Ectodermal cell (in vitro differentiated cells): ENCODE data around the gene RUBCNL. TPM values are rescaled to one million over a fixed set of nuclear protein-coding genes. Genes with fewer than 3 reads are reported as not detected.
"Not testable (repeated sequence)": the region's sequence is repeated elsewhere in the genome, so short reads cannot be mapped to it uniquely, and the experiment has no call there.

Experiments used
- H3K27ac ChIP-seq: 2 replicates; pipeline ENCODE4 v1.7.0; 2013; ENCODE audit warnings: mild to moderate bottlenecking, low read depth, low read length; ENCODE audit not compliant: insufficient read depth, poor library complexity, severe bottlenecking
- H3K27me3 ChIP-seq: 2 replicates; pipeline ENCODE4 v1.7.0; 2013; ENCODE audit warnings: mild to moderate bottlenecking, low read length; ENCODE audit not compliant: insufficient read depth, control insufficient read depth, poor library complexity, severe bottlenecking
- H3K36me3 ChIP-seq: one replicate; pipeline ENCODE4 v1.7.0; 2013; ENCODE audit warnings: low read length; ENCODE audit not compliant: control insufficient read depth, insufficient read depth
- H3K4me1 ChIP-seq: one replicate; pipeline ENCODE4 v1.7.0; 2013; ENCODE audit warnings: low read length; ENCODE audit not compliant: control insufficient read depth, insufficient read depth
- H3K4me3 ChIP-seq: 2 replicates; pipeline ENCODE4 v1.7.0; 2013; ENCODE audit warnings: low read depth, low read length, control low read depth; ENCODE audit not compliant: insufficient read depth
- H3K9me3 ChIP-seq: 2 replicates; pipeline ENCODE4 v1.7.0; 2013; ENCODE audit warnings: mild to moderate bottlenecking, low read length, moderate library complexity; ENCODE audit not compliant: control insufficient read depth
- WGBS, 2 experiments: methylation state at CpG; one replicate each; pipeline ENCODE4 v1.1.7; 2013; ENCODE audit warnings: missing lambda C conversion rate in 2 of 2; 5-methylcytosine and 5-hydroxymethylcytosine counted together
- polyA plus RNA-seq, 4 experiments: library from polyadenylated mRNA; stranded (reverse); fragments of 50-300 nt; gene quantifications; one replicate each; pipeline ENCODE4 v1.2.3, GENCODE V29; 2013

The RUBCNL gene
- polyA plus RNA-seq (2013, experiment 1 of 4), result 1.9 TPM
- polyA plus RNA-seq (2013, experiment 2 of 4), result 1.5 TPM
- polyA plus RNA-seq (2013, experiment 3 of 4), result 0.85 TPM
- polyA plus RNA-seq (2013, experiment 4 of 4), result 1.4 TPM

- no peaks in the 10 kb centered on the region for H3K9me3 ChIP-seq
- 2% methylated on average over 70 of the region's 70 CpGs for WGBS, 2 experiments
- H3K36me3 ChIP-seq, result no peaks in the 10 kb centered on the region
- peak within 1 kb of the TSS; percentile 42 for H3K4me3 ChIP-seq
- peaks cover 9% of the 10 kb centered on the region for H3K4me1 ChIP-seq
- H3K27ac ChIP-seq, result no peak within 1 kb of the TSS
- H3K27me3 ChIP-seq, result peaks cover 66% of the 10 kb centered on the region
These were observed at the start of gene RUBCNL for GRCh38 chr13:46387064-46387851. RUBCNL (minus strand) TSS chr13:46387252; CDS start chr13:46372475, 14,777 bp downstream.

DNA sequence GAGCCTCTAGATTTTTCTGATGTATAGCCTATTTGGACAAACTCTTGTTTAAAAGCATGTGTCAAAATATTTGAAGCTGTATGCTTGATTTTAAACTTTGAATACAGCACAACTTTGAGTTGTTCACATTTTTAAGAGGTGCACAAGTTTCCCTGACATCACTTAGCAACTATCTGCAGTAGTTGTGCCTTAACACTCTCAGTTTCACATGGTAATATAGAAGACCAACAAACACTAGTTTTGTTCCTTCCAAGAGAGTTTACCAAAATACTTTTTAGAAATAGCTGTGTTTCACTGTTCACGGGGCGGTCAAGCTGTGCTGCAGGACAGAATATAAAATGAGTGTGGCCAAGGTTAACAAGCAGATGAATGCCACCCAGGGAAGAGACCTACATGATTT, 42.5 kb upstream of the RUBCNL start:
- H3K9me3 ChIP-seq, H3K4me3 ChIP-seq, H3K27ac ChIP-seq, H3K4me1 ChIP-seq, H3K36me3 ChIP-seq, H3K27me3 ChIP-seq: not testable (repeated sequence)
- 84 to 94% methylated on average over 2 of the region's 2 CpGs for WGBS, 2 experiments

GRCh38 chr13:46405457-46405856, 18.4 kb upstream of the RUBCNL start:
- Histone ChIP-seq H3K27me3 (no peaks in the 10 kb centered on the region), H3K27ac (no peak overlapping the region), H3K9me3 (no peaks in the 10 kb centered on the region), H3K36me3 (no peaks in the 10 kb centered on the region), H3K4me1 (no peaks in the 10 kb centered on the region), H3K4me3 (no peak overlapping the region)

GRCh38 chr13:46404733-46405100, 17.7 kb upstream of the RUBCNL start:
- H3K4me1 ChIP-seq, result no peaks in the 10 kb centered on the region
- 90 to 100% methylated on average over 1 of the region's 1 CpG for WGBS, 2 experiments
- no peaks in the 10 kb centered on the region for H3K36me3 ChIP-seq
- no peak overlapping the region for H3K4me3 ChIP-seq
- no peaks in the 10 kb centered on the region for H3K27me3 ChIP-seq
- no peaks in the 10 kb centered on the region for H3K9me3 ChIP-seq
- no peak overlapping the region for H3K27ac ChIP-seq

DNA sequence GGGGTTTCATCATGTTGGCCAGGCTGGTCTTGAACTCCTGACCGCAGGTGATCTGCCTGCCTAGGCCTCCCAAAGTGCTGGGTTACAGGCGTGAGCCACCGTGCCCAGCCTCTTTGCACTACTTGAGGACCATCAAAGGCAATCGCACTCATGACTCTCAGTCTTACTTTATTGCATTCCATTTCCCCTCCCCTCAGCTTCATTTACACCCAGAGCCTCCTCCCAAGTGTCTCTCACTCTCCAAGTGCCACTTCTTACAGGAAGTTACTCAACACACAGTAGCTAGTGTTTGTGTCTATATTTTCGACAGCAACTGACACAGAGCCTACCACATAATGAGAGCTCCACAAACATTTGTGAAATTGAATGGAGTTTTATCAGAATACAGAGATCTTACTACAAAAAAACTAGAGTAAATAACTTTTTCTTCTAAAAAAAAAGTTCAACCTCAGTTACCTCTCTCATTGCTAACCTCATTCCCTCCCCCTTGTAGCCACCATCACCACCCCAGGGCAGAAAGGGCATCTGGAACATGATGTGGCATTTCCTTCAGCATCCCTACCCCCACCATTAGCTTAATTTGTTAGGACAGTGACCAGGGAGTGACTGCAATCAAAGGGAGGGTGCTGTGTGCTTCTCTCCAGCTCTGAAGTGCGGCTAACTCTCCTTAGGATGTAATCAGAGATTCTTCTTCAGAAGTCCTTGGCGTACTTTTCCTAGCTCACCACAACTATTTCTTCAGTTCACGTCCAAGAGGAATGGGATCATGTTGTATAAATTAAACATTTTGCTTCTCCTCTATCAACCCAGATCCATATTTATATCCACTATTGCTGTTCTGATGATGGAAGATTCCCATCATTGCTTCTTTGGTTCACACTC, 17.0 kb upstream of the RUBCNL start:
- 92 to 95% methylated on average over 7 of the region's 8 CpGs for WGBS, 2 experiments
- Histone ChIP-seq H3K9me3 (no peaks in the 10 kb centered on the region), H3K4me1 (no peaks in the 10 kb centered on the region), H3K27me3 (no peaks in the 10 kb centered on the region), H3K27ac (no peak overlapping the region), H3K4me3 (no peak overlapping the region), H3K36me3 (no peaks in the 10 kb centered on the region)

- no peaks in the 10 kb centered on the region for H3K27me3 ChIP-seq
- H3K4me3 ChIP-seq, result no peak overlapping the region
- 90 to 92% methylated on average over 2 of the region's 2 CpGs for WGBS, 2 experiments
- H3K9me3 ChIP-seq, result no peaks in the 10 kb centered on the region
- no peak overlapping the region for H3K27ac ChIP-seq
- no peaks in the 10 kb centered on the region for H3K4me1 ChIP-seq
- no peaks in the 10 kb centered on the region for H3K36me3 ChIP-seq
These were observed 15.1 kb upstream of the RUBCNL start for GRCh38 chr13:46402178-46402577.

- H3K27ac ChIP-seq, result no peak overlapping the region
- 66 to 83% methylated on average over 1 of the region's 1 CpG for WGBS, 2 experiments
- no peak overlapping the region for H3K4me3 ChIP-seq
- no peaks in the 10 kb centered on the region for H3K27me3 ChIP-seq
- no peaks in the 10 kb centered on the region for H3K36me3 ChIP-seq
- no peaks in the 10 kb centered on the region for H3K9me3 ChIP-seq
- no peaks in the 10 kb centered on the region for H3K4me1 ChIP-seq
These were observed 14.4 kb upstream of the RUBCNL start for GRCh38 chr13:46401432-46401831.

- H3K4me3 ChIP-seq, result no peak overlapping the region
- no peaks in the 10 kb centered on the region for H3K27me3 ChIP-seq
- H3K9me3 ChIP-seq, result no peaks in the 10 kb centered on the region
- no peaks in the 10 kb centered on the region for H3K36me3 ChIP-seq
- no peak overlapping the region for H3K27ac ChIP-seq
- H3K4me1 ChIP-seq, result no peaks in the 10 kb centered on the region
These were observed 9.3 kb upstream of the RUBCNL start for GRCh38 chr13:46396341-46396740.

DNA sequence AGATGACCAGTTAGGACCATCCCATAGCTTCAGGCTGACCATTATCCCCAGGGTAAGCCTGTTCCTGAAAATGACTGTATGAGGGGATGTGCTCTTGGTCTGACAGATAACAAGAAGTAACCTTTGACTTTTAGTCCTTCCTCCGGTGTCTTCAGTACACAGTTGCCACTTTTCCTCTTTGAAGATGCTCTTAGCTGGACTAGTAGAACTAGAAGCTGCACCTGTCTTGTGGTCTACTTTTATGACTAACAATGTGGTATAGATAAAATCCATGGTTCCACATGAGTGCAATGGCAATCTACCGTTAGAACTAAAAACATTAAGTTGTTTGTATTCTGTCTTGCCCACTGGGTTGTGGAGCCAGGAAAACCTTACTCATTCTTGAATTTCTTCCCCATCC, 5.9 kb upstream of the RUBCNL start:
- H3K27me3 ChIP-seq, result peaks cover 19% of the 10 kb centered on the region
- no peak overlapping the region for H3K4me3 ChIP-seq
- H3K36me3 ChIP-seq, result no peaks in the 10 kb centered on the region
- no peaks in the 10 kb centered on the region for H3K9me3 ChIP-seq
- no peak overlapping the region for H3K27ac ChIP-seq
- 85 to 96% methylated on average over 1 to 2 of the region's 2 CpGs for WGBS, 2 experiments
- peaks cover 9% of the 10 kb centered on the region for H3K4me1 ChIP-seq
